OCI-LY1 (cell line): Measurements from ENCODE around the gene C3orf49.

Source experiments
- H2AFZ ChIP-seq: fragments of 200-600 bp; sonication (generic), shearing (Covaris generic); 2 replicates; pipeline ENCODE4 v1.6.0; 2014; ENCODE audit warnings: antibody characterized with exemption, mild to moderate bottlenecking, low read length
- H3F3A ChIP-seq: fragments of 200-600 bp; sonication (generic), shearing (Covaris generic); 2 replicates; pipeline ENCODE4 v1.6.0; 2014; ENCODE audit warnings: mild to moderate bottlenecking, antibody characterized with exemption, low read length, moderate library complexity; ENCODE audit not compliant: insufficient read depth
- H3K27ac ChIP-seq: fragments of 200-600 bp; sonication (generic); 2 replicates; pipeline ENCODE4 v1.5.1; 2014; ENCODE audit warnings: low read length, mixed run types, mild to moderate bottlenecking, low read depth; ENCODE audit not compliant: poor library complexity, severe bottlenecking
- H3K27me3 ChIP-seq: fragments of 200-600 bp; sonication (generic); 2 replicates; pipeline ENCODE4 v1.6.0; 2014; ENCODE audit warnings: antibody characterized with exemption, mild to moderate bottlenecking, low read length, moderate library complexity; ENCODE audit not compliant: insufficient read depth
- H3K36me3 ChIP-seq: fragments of 200-600 bp; sonication (generic); 2 replicates; pipeline ENCODE4 v1.6.1; 2014; ENCODE audit warnings: mild to moderate bottlenecking, antibody characterized with exemption, low read length, moderate library complexity, mixed read lengths; ENCODE audit not compliant: insufficient read depth
- H3K4me1 ChIP-seq: fragments of 200-600 bp; sonication (generic); 2 replicates; pipeline ENCODE4 v1.5.1; 2014; ENCODE audit warnings: mild to moderate bottlenecking, low read length, moderate library complexity; ENCODE audit not compliant: insufficient read depth, severe bottlenecking
- H3K4me2 ChIP-seq: fragments of 200-600 bp; sonication (generic), shearing (Covaris generic); 2 replicates; pipeline ENCODE4 v1.6.1; 2014; ENCODE audit warnings: low read length
- H3K4me3 ChIP-seq: fragments of 200-600 bp; sonication (generic); 2 replicates; pipeline ENCODE4 v1.5.1; 2014; ENCODE audit warnings: low read length, low read depth, mild to moderate bottlenecking, mixed read lengths; ENCODE audit not compliant: poor library complexity, severe bottlenecking
- H3K79me2 ChIP-seq: fragments of 200-600 bp; shearing (Covaris generic); 2 replicates; pipeline ENCODE4 v1.6.1; 2016; ENCODE audit warnings: mixed run types, low read length, mixed read lengths; ENCODE audit not compliant: insufficient read depth
- H3K9ac ChIP-seq: fragments of 200-600 bp; sonication (generic), shearing (Covaris generic); 2 replicates; pipeline ENCODE4 v1.6.1; 2014; ENCODE audit warnings: mild to moderate bottlenecking, low read length, mixed read lengths
- H3K9me2 ChIP-seq: fragments of 200-600 bp; sonication (generic), shearing (Covaris generic); 2 replicates; pipeline ENCODE4 v1.6.1; 2014; ENCODE audit warnings: low read depth, mild to moderate bottlenecking, low read length, mixed read lengths
- H3K9me3 ChIP-seq: fragments of 200-600 bp; shearing (Covaris generic); 2 replicates; pipeline ENCODE4 v1.6.1; 2014; ENCODE audit warnings: low read length, mixed read lengths
- H4K20me1 ChIP-seq: fragments of 200-600 bp; sonication (generic), shearing (Covaris generic); 2 replicates; pipeline ENCODE4 v1.6.0; 2016; ENCODE audit warnings: mild to moderate bottlenecking, low read length; ENCODE audit not compliant: insufficient read depth
- CTCF ChIP-seq: fragments of 200-600 bp; sonication (generic), shearing (Covaris generic); IDR thresholded peaks from 2 replicates; pipeline ENCODE4 v1.5.1; 2017; ENCODE audit warnings: mild to moderate bottlenecking, antibody characterized with exemption, low read length, moderate library complexity, mixed read lengths
- EZH2 ChIP-seq: fragments of 200-600 bp; sonication (generic), shearing (Covaris generic); IDR thresholded peaks from 2 replicates; pipeline ENCODE4 v1.8.0; 2017; ENCODE audit warnings: borderline replicate concordance, mixed run types, mild to moderate bottlenecking, antibody characterized with exemption, low read length, moderate library complexity, mixed read lengths

The C3orf49 gene

GRCh38 chr3:63869940-63870614 lies 51.0 kb downstream of the C3orf49 start:
- no peaks in the 10 kb centered on the region for H3K9me3 ChIP-seq
- TF ChIP-seq EZH2, result no peak
- TF ChIP-seq CTCF, result no peak
- H3K4me3 ChIP-seq, result no peak overlapping the region
- no peaks in the 10 kb centered on the region for H3K27me3 ChIP-seq
- H3F3A ChIP-seq, result no peaks in the 10 kb centered on the region
- H4K20me1 ChIP-seq, result no peaks in the 10 kb centered on the region
- H3K9ac ChIP-seq, result no peak overlapping the region
- peak overlapping the region; percentile 20; the same call in 1 of the 2 replicates for H3K4me2 ChIP-seq
- no peak overlapping the region for H2AFZ ChIP-seq
- H3K9me2 ChIP-seq, result no peaks in the 10 kb centered on the region
- peaks cover 13% of the 10 kb centered on the region for H3K36me3 ChIP-seq
- H3K27ac ChIP-seq, result no peak overlapping the region
- peaks cover 48% of the 10 kb centered on the region for H3K4me1 ChIP-seq
- H3K79me2 ChIP-seq, result peaks cover 96% of the 10 kb centered on the region

- H3K9ac ChIP-seq, result no peak overlapping the region
- no peaks in the 10 kb centered on the region for H3K9me2 ChIP-seq
- peaks cover 44% of the 10 kb centered on the region for H3K4me1 ChIP-seq
- H3K4me2 ChIP-seq, result peak overlapping the region; percentile 20; the same call in 1 of the 2 replicates
- no peaks in the 10 kb centered on the region for H3F3A ChIP-seq
- no peak overlapping the region for H2AFZ ChIP-seq
- TF ChIP-seq CTCF (no peak), EZH2 (no peak)
- H3K9me3 ChIP-seq, result no peaks in the 10 kb centered on the region
- H3K27ac ChIP-seq, result no peak overlapping the region
- H3K36me3 ChIP-seq, result peaks cover 13% of the 10 kb centered on the region
- H3K4me3 ChIP-seq, result no peak overlapping the region
- no peaks in the 10 kb centered on the region for H3K27me3 ChIP-seq
- H3K79me2 ChIP-seq, result peaks cover 96% of the 10 kb centered on the region
- no peaks in the 10 kb centered on the region for H4K20me1 ChIP-seq
These were observed 51.5 kb downstream of the C3orf49 start for GRCh38 chr3:63870615-63871005.

- Histone ChIP-seq H3K79me2 (peaks cover 96% of the 10 kb centered on the region), H2AFZ (no peak overlapping the region), H3K4me3 (no peak overlapping the region), H3K4me2 (no peak overlapping the region), H3K36me3 (peaks cover 3% of the 10 kb centered on the region; the same call in 1 of the 2 replicates), H3K9me2 (no peaks in the 10 kb centered on the region), H4K20me1 (no peaks in the 10 kb centered on the region), H3K9ac (no peak overlapping the region), H3K9me3 (no peaks in the 10 kb centered on the region), H3F3A (no peaks in the 10 kb centered on the region), H3K4me1 (peaks cover 43% of the 10 kb centered on the region), H3K27ac (no peak overlapping the region), H3K27me3 (no peaks in the 10 kb centered on the region)
- TF ChIP-seq CTCF (no peak), EZH2 (no peak)
These were observed 53.2 kb downstream of the C3orf49 start for GRCh38 chr3:63872135-63872924.
